GM23338 (cell line): Measurements from ENCODE around the gene GRIA2. TPM values are rescaled to one million over a fixed set of nuclear protein-coding genes. Genes with fewer than 3 reads are reported as not detected.
A peak's percentile ranks its signal among the peaks of the same experiment; 100 is the strongest.

Experiments
- ATAC-seq: fragments of 200-7000 bp; cut with Tn5 transposase; 3 replicates; pipeline ENCODE4 v1.9.1; 2020
- DNase-seq: peaks from one replicate; pipeline ENCODE4 v3.0.0-alpha.2; 2015; ENCODE audit warnings: low spot score
- H2AFZ ChIP-seq: fragments of 200-600 bp; sonication (generic); 2 replicates; pipeline ENCODE4 v1.8.0; 2016; ENCODE audit warnings: antibody characterized with exemption, mild to moderate bottlenecking, moderate library complexity
- H3F3A ChIP-seq: fragments of 200-600 bp; sonication (generic); replicated peaks from 2 replicates; pipeline ENCODE4 v1.8.0; 2017; ENCODE audit warnings: antibody characterized with exemption, mixed run types, low read depth
- H3K27ac ChIP-seq: fragments of 200-600 bp; sonication (generic); 2 replicates; pipeline ENCODE4 v1.6.1; 2016; ENCODE audit warnings: low read depth
- H3K27me3 ChIP-seq: fragments of 200-600 bp; sonication (generic); 2 replicates; pipeline ENCODE4 v1.8.0; 2016; ENCODE audit warnings: mild to moderate bottlenecking, mixed run types, moderate library complexity; ENCODE audit not compliant: insufficient read depth
- H3K36me3 ChIP-seq: fragments of 200-600 bp; sonication (generic); 2 replicates; pipeline ENCODE4 v1.8.0; 2016; ENCODE audit warnings: mild to moderate bottlenecking; ENCODE audit not compliant: insufficient read depth
- H3K4me1 ChIP-seq: fragments of 200-600 bp; sonication (generic); 2 replicates; pipeline ENCODE4 v1.8.0; 2016; ENCODE audit warnings: mild to moderate bottlenecking, moderate library complexity; ENCODE audit not compliant: insufficient read depth
- H3K4me2 ChIP-seq: fragments of 200-600 bp; sonication (generic); 2 replicates; pipeline ENCODE4 v1.7.1; 2017; ENCODE audit warnings: mixed run types
- H3K4me3 ChIP-seq: fragments of 200-600 bp; sonication (generic); 2 replicates; pipeline ENCODE4 v1.6.1; 2016; ENCODE audit warnings: mixed run types
- H3K79me2 ChIP-seq: fragments of 200-600 bp; sonication (generic); replicated peaks from 2 replicates; pipeline ENCODE4 v1.8.0; 2017; ENCODE audit warnings: mild to moderate bottlenecking; ENCODE audit not compliant: insufficient read depth
- H3K9me2 ChIP-seq: fragments of 200-600 bp; sonication (generic); 2 replicates; pipeline ENCODE4 v1.8.0; 2017; ENCODE audit not compliant: insufficient read depth
- H4K20me1 ChIP-seq: fragments of 200-600 bp; sonication (generic); replicated peaks from 2 replicates; pipeline ENCODE4 v1.8.0; 2017; ENCODE audit warnings: mild to moderate bottlenecking; ENCODE audit not compliant: insufficient read depth
- H3K27ac Mint-ChIP-seq: 2 replicates; pipeline ENCODE4 v1.8.0; 2020; ENCODE audit warnings: inconsistent platforms, mild to moderate bottlenecking, moderate library complexity, mixed read lengths
- H3K27me3 Mint-ChIP-seq: 3 replicates; pipeline ENCODE4 v1.8.0; 2022; ENCODE audit warnings: low read depth, mild to moderate bottlenecking, moderate library complexity, mixed read lengths, inconsistent platforms; ENCODE audit not compliant: insufficient read depth, poor library complexity
- H3K36me3 Mint-ChIP-seq: 3 replicates; pipeline ENCODE4 v1.8.0; 2021; ENCODE audit warnings: low read depth, mild to moderate bottlenecking, inconsistent platforms, moderate library complexity, mixed read lengths
- H3K4me1 Mint-ChIP-seq: 3 replicates; pipeline ENCODE4 v1.8.0; 2020; ENCODE audit warnings: mild to moderate bottlenecking, inconsistent platforms, mixed read lengths
- H3K4me3 Mint-ChIP-seq: 3 replicates; pipeline ENCODE4 v1.8.0; 2021; ENCODE audit warnings: moderate library complexity, mild to moderate bottlenecking, inconsistent platforms, mixed read lengths
- H3K9me3 Mint-ChIP-seq: 3 replicates; pipeline ENCODE4 v1.8.0; 2020; ENCODE audit warnings: moderate library complexity, mild to moderate bottlenecking, inconsistent platforms, mixed read lengths
- CREB1 ChIP-seq: fragments of 250-450 bp; sonication (Bioruptor Pico); IDR thresholded peaks from 2 replicates; pipeline ENCODE4 v1.5.0; 2020; ENCODE audit warnings: low read depth, mild to moderate bottlenecking, moderate library complexity
- EZH2 ChIP-seq: fragments of 200-600 bp; sonication (generic); IDR thresholded peaks from one replicate; pipeline ENCODE4 v1.8.0; 2017; ENCODE audit warnings: antibody characterized with exemption, mild to moderate bottlenecking, low read depth; ENCODE audit not compliant: unreplicated experiment
- EZH2phosphoT487 ChIP-seq: fragments of 200-600 bp; sonication (generic); IDR thresholded peaks from one replicate; pipeline ENCODE4 v1.8.1; 2018; ENCODE audit warnings: antibody characterized with exemption; ENCODE audit not compliant: unreplicated experiment
- JUNB ChIP-seq: IDR thresholded peaks from one replicate; pipeline ENCODE4 v1.6.1; 2016; ENCODE audit warnings: antibody characterized with exemption; ENCODE audit not compliant: unreplicated experiment
- NANOG ChIP-seq: IDR thresholded peaks from 2 replicates; pipeline ENCODE4 v1.6.1; 2016; ENCODE audit warnings: antibody characterized with exemption, borderline replicate concordance
- POLR2AphosphoS5 ChIP-seq: IDR thresholded peaks from 2 replicates; pipeline ENCODE4 v1.6.1; 2016; ENCODE audit warnings: antibody characterized with exemption, low read depth
- STAT1 ChIP-seq: IDR thresholded peaks from one replicate; pipeline ENCODE4 v1.6.1; 2016; ENCODE audit warnings: antibody characterized with exemption; ENCODE audit not compliant: unreplicated experiment
- ZNF114 ChIP-seq: fragments of 250-450 bp; sonication (Bioruptor Pico); IDR thresholded peaks from 2 replicates; pipeline ENCODE4 v1.5.0; 2020; ENCODE audit warnings: mild to moderate bottlenecking, moderate library complexity
- ZNF331 ChIP-seq: fragments of 250-450 bp; sonication (Bioruptor Pico); IDR thresholded peaks from 2 replicates; pipeline ENCODE4 v1.5.0; 2020; ENCODE audit warnings: low read depth, mild to moderate bottlenecking, moderate library complexity
- polyA plus RNA-seq: library from polyadenylated mRNA; unstranded; fragments of >200 nt; fragmentation: Nextera tagmentation; extraction: Ambion mirVana; gene quantifications from 2 replicates; pipeline ENCODE4 v1.2.1, GENCODE V29; 2016
- total RNA-seq: library from RNA; depleted of rRNA; stranded (reverse); fragments of >200 nt; shearing (Covaris generic); gene quantifications from 2 replicates; pipeline ENCODE4 v1.2.3, GENCODE V29; 2014
- TF ChIP-seq, protein P1 (sequence below): IDR thresholded peaks from one replicate; pipeline ENCODE4 v1.6.1; 2018; ENCODE audit warnings: antibody characterized with exemption; ENCODE audit not compliant: unreplicated experiment
- TF ChIP-seq, protein P2 (sequence below): IDR thresholded peaks from 2 replicates; pipeline ENCODE4 v1.6.1; 2016; ENCODE audit warnings: antibody characterized with exemption
- TF ChIP-seq, protein P3 (sequence below): fragments of 250-450 bp; sonication (Bioruptor Pico); IDR thresholded peaks from 2 replicates; pipeline ENCODE4 v1.5.0; 2020; ENCODE audit warnings: mild to moderate bottlenecking, moderate library complexity
- TF ChIP-seq, protein P4 (sequence below), 2 experiments: fragments of 200-600 bp in 1 of 2; sonication (generic) in 1 of 2; conservative IDR thresholded peaks; 2 replicates each; pipeline versions ENCODE4 v1.5.1 to v1.6.1; 2016 to 2017; ENCODE audit warnings: antibody characterized with exemption in 2 of 2, low read depth in 2 of 2, mild to moderate bottlenecking in 2 of 2, moderate library complexity in 1 of 2

Gene GRIA2
- total and polyA plus RNA-seq, 2 experiments from 2014 or later, result not detected

DNA sequence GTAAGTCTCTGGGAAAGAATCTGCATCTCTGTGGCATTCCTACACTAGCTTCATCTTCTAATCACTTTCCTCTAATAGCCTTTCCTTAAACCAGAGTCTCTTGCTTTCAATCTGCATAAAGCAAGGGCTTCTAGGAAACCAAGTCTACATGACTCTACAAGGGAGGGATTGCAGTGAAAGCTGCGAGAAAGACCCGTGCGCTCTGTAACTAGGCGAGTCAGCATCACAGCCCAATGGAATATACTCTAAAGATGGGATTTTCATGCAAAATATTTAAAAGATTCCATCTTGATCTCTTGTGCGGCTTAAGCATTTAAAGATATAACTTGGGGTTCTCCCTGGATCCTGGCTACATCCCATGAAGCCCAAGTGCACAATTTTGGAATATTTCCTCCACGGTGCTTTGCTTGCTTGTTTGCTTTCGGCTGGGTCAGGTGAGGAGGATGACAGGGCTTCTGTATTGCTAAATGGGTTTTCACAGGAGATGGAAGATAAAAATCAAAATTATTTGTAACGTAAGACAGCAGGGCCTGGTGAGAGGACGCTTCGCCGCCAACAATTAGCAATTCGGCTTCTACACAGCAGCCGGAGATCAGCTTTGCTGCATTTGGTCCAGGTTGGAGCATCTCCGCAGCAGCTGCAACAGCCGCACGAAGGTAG is 687 bp upstream of the GRIA2 start:
- no peaks in the 10 kb centered on the region for H3K9me3 Mint-ChIP-seq
- Histone ChIP-seq H3F3A (no peaks in the 10 kb centered on the region), H3K36me3 (no peaks in the 10 kb centered on the region), H3K79me2 (no peaks in the 10 kb centered on the region), H3K4me1 (peaks cover 18% of the 10 kb centered on the region), H2AFZ (no peak overlapping the region), H4K20me1 (peaks cover 7% of the 10 kb centered on the region), H3K27ac (no peak overlapping the region), H3K4me2 (peak overlapping the region; percentile 88), H3K27me3 (peaks cover 68% of the 10 kb centered on the region), H3K4me3 (peak overlapping the region; percentile 77; the same call in 1 of the 2 replicates), H3K9me2 (no peaks in the 10 kb centered on the region)
- DNase-seq, result no peak
- peak overlapping the region; percentile 54 for H3K4me3 Mint-ChIP-seq
- H3K27me3 Mint-ChIP-seq, result peaks cover 45% of the 10 kb centered on the region
- no peak overlapping the region for H3K27ac Mint-ChIP-seq
- ATAC-seq, result no peak
- TF ChIP-seq, protein P1, sequence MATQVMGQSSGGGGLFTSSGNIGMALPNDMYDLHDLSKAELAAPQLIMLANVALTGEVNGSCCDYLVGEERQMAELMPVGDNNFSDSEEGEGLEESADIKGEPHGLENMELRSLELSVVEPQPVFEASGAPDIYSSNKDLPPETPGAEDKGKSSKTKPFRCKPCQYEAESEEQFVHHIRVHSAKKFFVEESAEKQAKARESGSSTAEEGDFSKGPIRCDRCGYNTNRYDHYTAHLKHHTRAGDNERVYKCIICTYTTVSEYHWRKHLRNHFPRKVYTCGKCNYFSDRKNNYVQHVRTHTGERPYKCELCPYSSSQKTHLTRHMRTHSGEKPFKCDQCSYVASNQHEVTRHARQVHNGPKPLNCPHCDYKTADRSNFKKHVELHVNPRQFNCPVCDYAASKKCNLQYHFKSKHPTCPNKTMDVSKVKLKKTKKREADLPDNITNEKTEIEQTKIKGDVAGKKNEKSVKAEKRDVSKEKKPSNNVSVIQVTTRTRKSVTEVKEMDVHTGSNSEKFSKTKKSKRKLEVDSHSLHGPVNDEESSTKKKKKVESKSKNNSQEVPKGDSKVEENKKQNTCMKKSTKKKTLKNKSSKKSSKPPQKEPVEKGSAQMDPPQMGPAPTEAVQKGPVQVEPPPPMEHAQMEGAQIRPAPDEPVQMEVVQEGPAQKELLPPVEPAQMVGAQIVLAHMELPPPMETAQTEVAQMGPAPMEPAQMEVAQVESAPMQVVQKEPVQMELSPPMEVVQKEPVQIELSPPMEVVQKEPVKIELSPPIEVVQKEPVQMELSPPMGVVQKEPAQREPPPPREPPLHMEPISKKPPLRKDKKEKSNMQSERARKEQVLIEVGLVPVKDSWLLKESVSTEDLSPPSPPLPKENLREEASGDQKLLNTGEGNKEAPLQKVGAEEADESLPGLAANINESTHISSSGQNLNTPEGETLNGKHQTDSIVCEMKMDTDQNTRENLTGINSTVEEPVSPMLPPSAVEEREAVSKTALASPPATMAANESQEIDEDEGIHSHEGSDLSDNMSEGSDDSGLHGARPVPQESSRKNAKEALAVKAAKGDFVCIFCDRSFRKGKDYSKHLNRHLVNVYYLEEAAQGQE, result no peak
- no peak for TF ChIP-seq EZH2
- TF ChIP-seq NANOG, result no peak
- no peak for TF ChIP-seq STAT1
- TF ChIP-seq, protein P2, sequence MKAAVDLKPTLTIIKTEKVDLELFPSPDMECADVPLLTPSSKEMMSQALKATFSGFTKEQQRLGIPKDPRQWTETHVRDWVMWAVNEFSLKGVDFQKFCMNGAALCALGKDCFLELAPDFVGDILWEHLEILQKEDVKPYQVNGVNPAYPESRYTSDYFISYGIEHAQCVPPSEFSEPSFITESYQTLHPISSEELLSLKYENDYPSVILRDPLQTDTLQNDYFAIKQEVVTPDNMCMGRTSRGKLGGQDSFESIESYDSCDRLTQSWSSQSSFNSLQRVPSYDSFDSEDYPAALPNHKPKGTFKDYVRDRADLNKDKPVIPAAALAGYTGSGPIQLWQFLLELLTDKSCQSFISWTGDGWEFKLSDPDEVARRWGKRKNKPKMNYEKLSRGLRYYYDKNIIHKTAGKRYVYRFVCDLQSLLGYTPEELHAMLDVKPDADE, result no peak
- TF ChIP-seq, protein P3, sequence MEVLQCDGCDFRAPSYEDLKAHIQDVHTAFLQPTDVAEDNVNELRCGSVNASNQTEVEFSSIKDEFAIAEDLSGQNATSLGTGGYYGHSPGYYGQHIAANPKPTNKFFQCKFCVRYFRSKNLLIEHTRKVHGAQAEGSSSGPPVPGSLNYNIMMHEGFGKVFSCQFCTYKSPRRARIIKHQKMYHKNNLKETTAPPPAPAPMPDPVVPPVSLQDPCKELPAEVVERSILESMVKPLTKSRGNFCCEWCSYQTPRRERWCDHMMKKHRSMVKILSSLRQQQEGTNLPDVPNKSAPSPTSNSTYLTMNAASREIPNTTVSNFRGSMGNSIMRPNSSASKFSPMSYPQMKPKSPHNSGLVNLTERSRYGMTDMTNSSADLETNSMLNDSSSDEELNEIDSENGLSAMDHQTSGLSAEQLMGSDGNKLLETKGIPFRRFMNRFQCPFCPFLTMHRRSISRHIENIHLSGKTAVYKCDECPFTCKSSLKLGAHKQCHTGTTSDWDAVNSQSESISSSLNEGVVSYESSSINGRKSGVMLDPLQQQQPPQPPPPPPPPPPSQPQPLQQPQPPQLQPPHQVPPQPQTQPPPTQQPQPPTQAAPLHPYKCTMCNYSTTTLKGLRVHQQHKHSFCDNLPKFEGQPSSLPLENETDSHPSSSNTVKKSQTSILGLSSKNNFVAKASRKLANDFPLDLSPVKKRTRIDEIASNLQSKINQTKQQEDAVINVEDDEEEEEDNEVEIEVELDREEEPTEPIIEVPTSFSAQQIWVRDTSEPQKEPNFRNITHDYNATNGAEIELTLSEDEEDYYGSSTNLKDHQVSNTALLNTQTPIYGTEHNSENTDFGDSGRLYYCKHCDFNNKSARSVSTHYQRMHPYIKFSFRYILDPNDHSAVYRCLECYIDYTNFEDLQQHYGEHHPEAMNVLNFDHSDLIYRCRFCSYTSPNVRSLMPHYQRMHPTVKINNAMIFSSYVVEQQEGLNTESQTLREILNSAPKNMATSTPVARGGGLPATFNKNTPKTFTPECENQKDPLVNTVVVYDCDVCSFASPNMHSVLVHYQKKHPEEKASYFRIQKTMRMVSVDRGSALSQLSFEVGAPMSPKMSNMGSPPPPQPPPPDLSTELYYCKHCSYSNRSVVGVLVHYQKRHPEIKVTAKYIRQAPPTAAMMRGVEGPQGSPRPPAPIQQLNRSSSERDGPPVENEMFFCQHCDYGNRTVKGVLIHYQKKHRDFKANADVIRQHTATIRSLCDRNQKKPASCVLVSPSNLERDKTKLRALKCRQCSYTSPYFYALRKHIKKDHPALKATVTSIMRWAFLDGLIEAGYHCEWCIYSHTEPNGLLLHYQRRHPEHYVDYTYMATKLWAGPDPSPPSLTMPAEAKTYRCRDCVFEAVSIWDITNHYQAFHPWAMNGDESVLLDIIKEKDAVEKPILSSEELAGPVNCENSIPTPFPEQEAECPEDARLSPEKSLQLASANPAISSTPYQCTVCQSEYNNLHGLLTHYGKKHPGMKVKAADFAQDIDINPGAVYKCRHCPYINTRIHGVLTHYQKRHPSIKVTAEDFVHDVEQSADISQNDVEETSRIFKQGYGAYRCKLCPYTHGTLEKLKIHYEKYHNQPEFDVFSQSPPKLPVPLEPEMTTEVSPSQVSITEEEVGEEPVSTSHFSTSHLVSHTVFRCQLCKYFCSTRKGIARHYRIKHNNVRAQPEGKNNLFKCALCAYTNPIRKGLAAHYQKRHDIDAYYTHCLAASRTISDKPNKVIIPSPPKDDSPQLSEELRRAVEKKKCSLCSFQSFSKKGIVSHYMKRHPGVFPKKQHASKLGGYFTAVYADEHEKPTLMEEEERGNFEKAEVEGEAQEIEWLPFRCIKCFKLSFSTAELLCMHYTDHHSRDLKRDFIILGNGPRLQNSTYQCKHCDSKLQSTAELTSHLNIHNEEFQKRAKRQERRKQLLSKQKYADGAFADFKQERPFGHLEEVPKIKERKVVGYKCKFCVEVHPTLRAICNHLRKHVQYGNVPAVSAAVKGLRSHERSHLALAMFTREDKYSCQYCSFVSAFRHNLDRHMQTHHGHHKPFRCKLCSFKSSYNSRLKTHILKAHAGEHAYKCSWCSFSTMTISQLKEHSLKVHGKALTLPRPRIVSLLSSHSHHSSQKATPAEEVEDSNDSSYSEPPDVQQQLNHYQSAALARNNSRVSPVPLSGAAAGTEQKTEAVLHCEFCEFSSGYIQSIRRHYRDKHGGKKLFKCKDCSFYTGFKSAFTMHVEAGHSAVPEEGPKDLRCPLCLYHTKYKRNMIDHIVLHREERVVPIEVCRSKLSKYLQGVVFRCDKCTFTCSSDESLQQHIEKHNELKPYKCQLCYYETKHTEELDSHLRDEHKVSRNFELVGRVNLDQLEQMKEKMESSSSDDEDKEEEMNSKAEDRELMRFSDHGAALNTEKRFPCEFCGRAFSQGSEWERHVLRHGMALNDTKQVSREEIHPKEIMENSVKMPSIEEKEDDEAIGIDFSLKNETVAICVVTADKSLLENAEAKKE (CRISPR knock-in tag), result no peak
- no peak for TF ChIP-seq ZNF114 (CRISPR knock-in tag)
- TF ChIP-seq ZNF331 (CRISPR knock-in tag), result no peak
- TF ChIP-seq JUNB, result no peak
- TF ChIP-seq EZH2phosphoT487, result no peak
- TF ChIP-seq CREB1, result no peak
- TF ChIP-seq POLR2AphosphoS5, result no peak
- TF ChIP-seq, protein P4, sequence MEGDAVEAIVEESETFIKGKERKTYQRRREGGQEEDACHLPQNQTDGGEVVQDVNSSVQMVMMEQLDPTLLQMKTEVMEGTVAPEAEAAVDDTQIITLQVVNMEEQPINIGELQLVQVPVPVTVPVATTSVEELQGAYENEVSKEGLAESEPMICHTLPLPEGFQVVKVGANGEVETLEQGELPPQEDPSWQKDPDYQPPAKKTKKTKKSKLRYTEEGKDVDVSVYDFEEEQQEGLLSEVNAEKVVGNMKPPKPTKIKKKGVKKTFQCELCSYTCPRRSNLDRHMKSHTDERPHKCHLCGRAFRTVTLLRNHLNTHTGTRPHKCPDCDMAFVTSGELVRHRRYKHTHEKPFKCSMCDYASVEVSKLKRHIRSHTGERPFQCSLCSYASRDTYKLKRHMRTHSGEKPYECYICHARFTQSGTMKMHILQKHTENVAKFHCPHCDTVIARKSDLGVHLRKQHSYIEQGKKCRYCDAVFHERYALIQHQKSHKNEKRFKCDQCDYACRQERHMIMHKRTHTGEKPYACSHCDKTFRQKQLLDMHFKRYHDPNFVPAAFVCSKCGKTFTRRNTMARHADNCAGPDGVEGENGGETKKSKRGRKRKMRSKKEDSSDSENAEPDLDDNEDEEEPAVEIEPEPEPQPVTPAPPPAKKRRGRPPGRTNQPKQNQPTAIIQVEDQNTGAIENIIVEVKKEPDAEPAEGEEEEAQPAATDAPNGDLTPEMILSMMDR (conservative IDR thresholded peaks at IDR 0.05; ENCODE audit: low read depth in 2 of 2), result no peak
- H3K4me1 Mint-ChIP-seq, result peaks cover 12% of the 10 kb centered on the region
- H3K36me3 Mint-ChIP-seq, result no peaks in the 10 kb centered on the region
